Body of pancreas (tissue), 4 donors: Measurements from ENCODE around the gene PRDM7. TPM values are rescaled to one million over a fixed set of nuclear protein-coding genes. Genes with fewer than 3 reads are reported as not detected.
"Not testable (repeated sequence)": the region's sequence is repeated elsewhere in the genome, so short reads cannot be mapped to it uniquely, and the experiment has no call there.

Source experiments
- ATAC-seq: fragments of 150-250 bp; one replicate; pipeline ENCODE4 v1.9.1; 2016
- DNase-seq, 4 donors: peaks; one replicate each; pipeline ENCODE4 v3.0.0-alpha.2; 2019
- H3K27ac ChIP-seq, 4 donors: fragments of 200-600 bp; sonication (generic); 1 replicate in 3 of 4; 2 replicates in 1 of 4; pipeline versions ENCODE4 v1.5.1 to v1.6.1; 2016 to 2019; ENCODE audit warnings: mild to moderate bottlenecking in 1 of 4, mixed read lengths in 1 of 4, moderate library complexity in 1 of 4
- H3K27me3 ChIP-seq, 2 donors: fragments of 200-600 bp; sonication (generic); one replicate each; pipeline ENCODE4 v1.6.0; 2016; ENCODE audit warnings: mild to moderate bottlenecking in 1 of 2
- H3K36me3 ChIP-seq, 2 donors: fragments of 200-600 bp; sonication (generic); replicated peaks in 1 of 2; 2 replicates each; pipeline ENCODE4 v1.5.1; 2016; ENCODE audit warnings: low read depth in 2 of 2; ENCODE audit not compliant: insufficient read depth in 1 of 2
- H3K4me1 ChIP-seq: fragments of 200-600 bp; sonication (generic); one replicate; pipeline ENCODE4 v1.6.0; 2016
- H3K4me3 ChIP-seq, 2 donors: fragments of 200-600 bp; sonication (generic); 1 replicate in 1 of 2; 2 replicates in 1 of 2; pipeline ENCODE4 v1.5.1; 2016 to 2019
- H3K9me3 ChIP-seq, 3 donors: fragments of 200-600 bp; sonication (generic); 1 replicate in 2 of 3; 2 replicates in 1 of 3; pipeline ENCODE4 v1.5.1; 2016
- CTCF ChIP-seq, 7 experiments: fragments of 450-650 bp in 4 of 7; fragments of 200-600 bp in 3 of 7; sonication (generic) in 3 of 7; IDR thresholded peaks; one replicate each; pipeline ENCODE4 v1.5.1; 2016 to 2019; ENCODE audit warnings: antibody characterized with exemption in 7 of 7
- POLR2A ChIP-seq, 3 donors: fragments of 450-650 bp; IDR thresholded peaks; one replicate each; pipeline ENCODE4 v1.6.1; 2016; ENCODE audit warnings: antibody characterized with exemption in 3 of 3, mild to moderate bottlenecking in 2 of 3
- WGBS, 2 donors: methylation state at CpG; one replicate each; pipeline ENCODE4 v1.1.5; 2017; 5-methylcytosine and 5-hydroxymethylcytosine counted together
- intact Hi-C: fragments of 100-400 bp; cut with DNase I; formaldehyde crosslinking; loops from one replicate; pipeline ENCODE4 v1.15.1; 2023
- total RNA-seq, 2 donors: library from RNA; depleted of rRNA; stranded (reverse); fragments of >200 nt; gene quantifications; one replicate each; pipeline ENCODE4 v1.1.0, GENCODE V29; 2016

Gene PRDM7
- total RNA-seq, 2 donors from 2014 or later = not detected

- H3K4me1 ChIP-seq, ATAC-seq, DNase-seq, H3K4me3 ChIP-seq, H3K27me3 ChIP-seq, intact Hi-C loops, H3K27ac ChIP-seq, H3K9me3 ChIP-seq, H3K36me3 ChIP-seq: not testable (repeated sequence)
- 65 to 78% methylated on average over 1 to 3 of the region's 5 CpGs for WGBS, 2 donors
These were observed 21.8 kb upstream of the PRDM7 start for GRCh38 chr16:90098936-90099335.

- H3K4me3 ChIP-seq, H3K36me3 ChIP-seq, ATAC-seq, H3K27me3 ChIP-seq, H3K9me3 ChIP-seq, H3K4me1 ChIP-seq, intact Hi-C loops, DNase-seq, H3K27ac ChIP-seq: not testable (repeated sequence)
- 79 to 91% methylated on average over 8 to 9 of the region's 9 CpGs for WGBS, 2 donors
These were observed 20.0 kb upstream of the PRDM7 start for GRCh38 chr16:90097010-90097684.

- WGBS, 2 donors = 75 to 79% methylated on average over 20 of the region's 22 CpGs
- DNase-seq, H3K4me1 ChIP-seq, H3K9me3 ChIP-seq, H3K27ac ChIP-seq, H3K27me3 ChIP-seq, intact Hi-C loops, H3K4me3 ChIP-seq, H3K36me3 ChIP-seq, ATAC-seq: not testable (repeated sequence)
These were observed 17.7 kb upstream of the PRDM7 start for GRCh38 chr16:90094791-90095190.

- H3K27me3 ChIP-seq, intact Hi-C loops, H3K4me1 ChIP-seq, ATAC-seq, H3K36me3 ChIP-seq, H3K9me3 ChIP-seq, H3K4me3 ChIP-seq, DNase-seq, H3K27ac ChIP-seq: not testable (repeated sequence)
- WGBS, 2 donors = 92% methylated on average over 13 of the region's 35 CpGs; no CpG with 5 or more reads in 1 of the 2 donors
These were observed 17.2 kb upstream of the PRDM7 start for GRCh38 chr16:90094296-90094695.

- DNase-seq, ATAC-seq, H3K4me3 ChIP-seq, intact Hi-C loops, H3K27me3 ChIP-seq, H3K36me3 ChIP-seq, H3K4me1 ChIP-seq, H3K27ac ChIP-seq, H3K9me3 ChIP-seq: not testable (repeated sequence)
- WGBS, 2 donors = 75 to 85% methylated on average over 8 to 28 of the region's 30 CpGs
These were observed 16.7 kb upstream of the PRDM7 start for GRCh38 chr16:90093799-90094198.

- 38 to 55% methylated on average over 4 of the region's 4 CpGs for WGBS, 2 donors
These were observed 15.7 kb upstream of the PRDM7 start for GRCh38 chr16:90092781-90093180.

GRCh38 chr16:90084215-90084950, 7.3 kb upstream of the PRDM7 start:
- Histone ChIP-seq H3K4me1 (peaks cover 8% of the 10 kb centered on the region), H3K36me3 (no peaks in the 10 kb centered on the region), H3K4me3 (no peak overlapping the region), H3K27ac (no peak overlapping the region), H3K9me3 (no peaks in the 10 kb centered on the region), H3K27me3 (no peaks in the 10 kb centered on the region)
- TF ChIP-seq CTCF (IDR thresholded peaks at IDR 0.05) = no peak
- TF ChIP-seq POLR2A (IDR thresholded peaks at IDR 0.05) = no peak
- WGBS, 2 donors = 82 to 90% methylated on average over 4 of the region's 4 CpGs
- no peak for ATAC-seq
- intact Hi-C loops = no loop called here
- DNase-seq = no peak

More at GRCh38 chr16:90092781-90093180, 15.7 kb upstream of the PRDM7 start:
- ATAC-seq, H3K27me3 ChIP-seq, intact Hi-C loops, H3K27ac ChIP-seq, H3K36me3 ChIP-seq, H3K9me3 ChIP-seq, DNase-seq, H3K4me1 ChIP-seq, H3K4me3 ChIP-seq: not testable (repeated sequence)
